Esophagus (tissue), 2 donors: ENCODE data around the gene ATXN1. TPM values are rescaled to one million over a fixed set of nuclear protein-coding genes. Genes with fewer than 3 reads are reported as not detected.
"Not testable (repeated sequence)": the region's sequence is repeated elsewhere in the genome, so short reads cannot be mapped to it uniquely, and the experiment has no call there.

ENCODE experiments used
- H3K27ac ChIP-seq, 2 donors: one replicate each; pipeline ENCODE4 v1.5.1; 2013; ENCODE audit warnings: low read depth in 2 of 2, mild to moderate bottlenecking in 2 of 2, inconsistent platforms in 1 of 2, low read length in 1 of 2, moderate library complexity in 1 of 2
- H3K27me3 ChIP-seq, 2 donors: one replicate each; pipeline ENCODE4 v1.6.1; 2013; ENCODE audit warnings: low read length in 2 of 2, control low read depth in 1 of 2, mild to moderate bottlenecking in 1 of 2; ENCODE audit not compliant: insufficient read depth in 2 of 2, control insufficient read depth in 1 of 2
- H3K36me3 ChIP-seq, 2 donors: one replicate each; pipeline ENCODE4 v1.6.1; 2013; ENCODE audit warnings: low read length in 1 of 2; ENCODE audit not compliant: control insufficient read depth in 2 of 2, insufficient read depth in 2 of 2
- H3K4me1 ChIP-seq, 2 donors: one replicate each; pipeline ENCODE4 v1.6.1; 2013; ENCODE audit warnings: low read length in 1 of 2; ENCODE audit not compliant: control insufficient read depth in 2 of 2, insufficient read depth in 2 of 2
- H3K4me3 ChIP-seq, 2 donors: one replicate each; pipeline ENCODE4 v1.5.1; 2013; ENCODE audit warnings: low read length in 2 of 2, mild to moderate bottlenecking in 2 of 2, low read depth in 1 of 2, moderate library complexity in 1 of 2
- H3K9me3 ChIP-seq, 2 donors: one replicate each; pipeline ENCODE4 v1.6.1; 2013; ENCODE audit warnings: mild to moderate bottlenecking in 2 of 2, low read depth in 1 of 2, low read length in 1 of 2, moderate library complexity in 1 of 2; ENCODE audit not compliant: control insufficient read depth in 2 of 2, insufficient read depth in 1 of 2
- WGBS, 2 donors: extraction: QIAGEN DNeasy Blood & Tissue Kit; methylation state at CpG; one replicate each; pipeline ENCODE4 v1.1.7; 2013; 5-methylcytosine and 5-hydroxymethylcytosine counted together
- polyA plus RNA-seq, 2 donors: library from polyadenylated mRNA; stranded (reverse); fragments of 200-250 nt; gene quantifications; one replicate each; pipeline ENCODE4 v1.2.3, GENCODE V29; 2013
- donor health status: healthy with polysubstance abuse.
- donor health status: Bipolar disorder and iron deficiency.

ATXN1 gene
- polyA plus RNA-seq, 2 donors = 4.3 to 8.8 TPM

DNA sequence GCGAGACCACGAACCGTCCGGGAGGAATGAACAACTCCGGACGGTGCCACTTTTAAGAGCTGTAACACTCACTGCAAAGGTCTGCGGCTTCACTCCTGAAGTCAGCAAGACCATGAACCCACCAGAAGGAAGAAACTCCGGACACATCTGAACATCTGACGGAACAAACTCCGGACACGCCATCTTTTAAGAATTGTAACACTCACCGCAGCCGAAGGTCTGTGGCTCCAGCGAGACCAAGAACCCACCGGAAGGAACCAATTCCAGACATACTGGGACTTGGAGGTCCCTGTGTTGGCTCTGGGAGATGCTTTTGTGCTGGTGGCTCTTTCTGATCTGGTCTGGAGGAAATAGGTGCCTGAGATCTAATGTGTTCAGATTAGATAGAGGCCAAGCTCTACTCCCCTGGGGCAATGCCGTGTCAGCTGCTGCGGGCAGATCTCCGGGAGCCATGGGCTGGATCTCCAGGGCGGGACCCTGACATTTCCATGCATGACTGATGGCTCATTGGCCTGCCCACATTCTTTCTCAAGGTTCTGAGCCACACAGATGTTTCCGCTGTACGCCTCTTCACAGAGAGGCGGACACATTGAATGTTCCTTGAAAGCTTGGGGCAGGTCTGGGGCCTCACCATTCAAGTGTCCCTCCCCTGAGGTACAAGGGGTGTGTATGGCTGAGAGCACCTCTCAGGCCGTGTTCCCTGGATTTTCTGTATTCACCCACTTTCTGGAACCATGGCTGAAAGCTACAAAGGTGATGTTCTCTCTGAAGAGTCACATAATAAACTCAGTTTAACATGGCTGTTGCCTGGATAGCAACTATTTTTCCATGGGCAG is 493.6 kb downstream of the ATXN1 start:
- H3K4me1 ChIP-seq = no peaks in the 10 kb centered on the region
- H3K27me3 ChIP-seq = no peaks in the 10 kb centered on the region
- H3K4me3 ChIP-seq = no peak overlapping the region
- WGBS, 2 donors = 91 to 92% methylated on average over 23 of the region's 23 CpGs
- no peaks in the 10 kb centered on the region for H3K9me3 ChIP-seq
- no peaks in the 10 kb centered on the region for H3K36me3 ChIP-seq
- no peak overlapping the region for H3K27ac ChIP-seq

DNA sequence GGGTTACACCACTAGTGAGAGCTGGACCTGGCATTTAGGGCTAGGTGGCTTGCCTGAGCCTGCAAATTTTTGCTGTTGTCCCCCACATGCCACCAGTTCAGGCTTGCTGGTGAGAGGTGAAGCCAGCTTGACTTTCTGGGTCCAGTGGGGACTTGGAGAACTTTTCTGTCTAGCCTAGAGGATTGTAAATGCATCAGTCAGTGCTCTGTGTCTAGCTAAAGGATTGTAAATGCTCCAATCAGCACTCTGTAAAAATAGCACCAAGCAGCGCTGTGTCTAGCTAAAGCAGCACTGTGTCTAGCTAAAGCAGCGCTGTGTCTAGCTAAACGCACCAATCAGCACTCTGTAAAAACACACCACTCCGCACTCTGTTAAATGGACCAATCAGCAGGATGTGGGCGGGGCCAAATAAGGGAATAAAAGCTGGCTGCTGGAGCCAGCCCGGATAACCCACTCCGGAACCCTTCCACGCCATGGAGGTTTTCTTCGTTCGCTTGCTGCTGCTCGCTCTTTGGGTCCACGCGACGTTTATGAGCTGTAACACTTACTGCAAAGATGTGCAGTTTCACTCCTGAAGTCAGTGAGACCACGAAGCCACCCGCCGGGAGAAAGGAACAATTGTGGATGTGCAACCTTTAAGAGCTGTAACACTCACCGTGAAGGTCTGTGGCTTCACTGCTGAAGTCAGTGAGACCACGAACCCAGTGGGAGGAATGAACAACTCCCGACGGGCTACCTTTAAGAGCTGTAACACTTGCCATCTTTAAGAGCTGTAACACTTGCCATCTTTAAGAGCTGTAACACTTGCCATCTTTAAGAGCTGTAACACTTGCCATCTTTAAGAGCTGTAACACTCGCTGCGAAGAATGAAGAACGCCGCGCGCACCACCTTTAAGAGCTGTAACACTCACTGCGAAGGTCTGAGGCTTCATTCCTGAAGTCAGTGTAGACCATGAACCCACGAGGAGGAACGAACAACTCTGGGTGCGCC is 495.6 kb downstream of the ATXN1 start:
- no peak overlapping the region for H3K27ac ChIP-seq
- H3K4me1 ChIP-seq = no peaks in the 10 kb centered on the region
- no peaks in the 10 kb centered on the region for H3K27me3 ChIP-seq
- no peak overlapping the region for H3K4me3 ChIP-seq
- no peaks in the 10 kb centered on the region for H3K36me3 ChIP-seq
- 95% methylated on average over 31 of the region's 31 CpGs for WGBS, 2 donors
- H3K9me3 ChIP-seq = no peaks in the 10 kb centered on the region

DNA sequence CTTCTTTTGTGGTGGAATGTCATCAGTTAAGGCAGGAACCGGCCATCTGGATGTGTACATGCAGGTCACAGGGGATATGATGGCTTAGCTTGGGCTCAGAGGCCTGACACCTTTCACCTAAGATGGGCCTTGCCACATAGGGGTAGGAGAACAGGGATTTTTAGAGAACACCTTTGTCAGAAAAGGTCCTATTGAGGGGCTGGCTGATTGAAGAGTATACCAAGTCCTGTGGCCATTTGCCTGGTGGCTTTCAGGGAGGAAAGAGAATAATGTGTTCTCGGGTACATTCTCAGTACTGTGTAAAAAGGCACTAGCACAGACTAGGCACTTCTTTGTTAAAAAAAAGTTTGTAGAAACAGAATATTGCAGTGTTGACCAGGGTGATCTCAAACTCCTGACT is 496.5 kb downstream of the ATXN1 start:
- Histone ChIP-seq H3K9me3 (no peaks in the 10 kb centered on the region), H3K27me3 (no peaks in the 10 kb centered on the region), H3K4me3 (no peak overlapping the region), H3K27ac (no peak overlapping the region), H3K4me1 (no peaks in the 10 kb centered on the region), H3K36me3 (no peaks in the 10 kb centered on the region)
- WGBS, 2 donors = 95 to 100% methylated on average over 1 to 2 of the region's 2 CpGs

DNA sequence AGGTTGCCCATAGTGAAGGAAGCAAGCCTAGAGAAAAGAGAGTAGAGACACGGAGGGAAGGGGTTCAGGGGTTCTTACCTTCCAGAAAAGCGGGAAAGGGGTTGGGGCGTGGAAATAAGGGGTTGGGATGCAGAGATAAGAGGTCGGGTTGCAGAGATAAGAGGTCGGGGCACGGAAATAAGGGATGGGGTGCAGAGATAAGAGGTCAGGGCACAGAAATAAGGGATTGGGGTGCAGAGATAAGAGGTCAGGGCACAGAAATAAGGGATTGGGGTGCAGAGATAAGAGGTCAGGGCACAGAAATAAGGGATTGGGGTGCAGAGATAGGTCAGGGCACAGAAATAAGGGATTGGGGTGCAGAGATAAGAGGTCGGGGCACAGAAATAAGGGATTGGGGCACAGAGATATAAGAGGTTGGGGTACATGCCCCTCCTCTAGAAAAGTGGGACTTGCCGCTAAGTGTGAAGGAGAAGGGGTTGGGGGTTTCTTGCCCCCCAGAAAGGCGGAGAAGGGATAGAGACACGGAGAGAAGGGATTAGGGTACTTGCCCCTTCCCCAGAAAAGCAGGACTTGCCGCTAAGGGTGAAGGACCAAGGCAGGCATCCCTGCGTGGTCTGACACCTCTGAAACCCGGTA is 497.7 kb downstream of the ATXN1 start:
- H3K27ac ChIP-seq, H3K4me3 ChIP-seq, H3K9me3 ChIP-seq, H3K4me1 ChIP-seq, H3K36me3 ChIP-seq, H3K27me3 ChIP-seq: not testable (repeated sequence)
- 80 to 88% methylated on average over 13 of the region's 13 CpGs for WGBS, 2 donors

DNA sequence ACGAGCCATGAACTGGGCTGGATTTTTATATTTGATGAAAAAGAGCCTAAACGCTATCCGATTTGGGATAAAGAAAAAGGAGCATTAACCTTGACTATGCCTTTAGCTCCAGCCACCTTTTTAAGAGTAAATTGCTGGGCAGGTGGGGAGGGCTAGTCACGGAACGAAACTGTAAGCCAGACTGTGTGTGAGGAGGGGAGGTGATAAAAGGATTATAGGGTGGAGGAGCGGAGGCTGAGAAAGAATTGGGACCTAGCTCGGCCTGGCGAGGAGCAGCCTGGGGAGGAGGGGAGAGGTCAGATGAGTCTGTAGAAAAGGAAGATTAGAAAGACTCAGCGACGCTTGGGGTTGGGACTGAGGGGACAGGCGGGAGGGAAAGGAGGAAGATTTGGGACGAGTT is 498.5 kb downstream of the ATXN1 start:
- not testable (repeated sequence) for H3K4me3 ChIP-seq, H3K4me1 ChIP-seq, H3K9me3 ChIP-seq, H3K36me3 ChIP-seq, H3K27ac ChIP-seq, H3K27me3 ChIP-seq
- WGBS, 2 donors = 88 to 89% methylated on average over 12 of the region's 12 CpGs

DNA sequence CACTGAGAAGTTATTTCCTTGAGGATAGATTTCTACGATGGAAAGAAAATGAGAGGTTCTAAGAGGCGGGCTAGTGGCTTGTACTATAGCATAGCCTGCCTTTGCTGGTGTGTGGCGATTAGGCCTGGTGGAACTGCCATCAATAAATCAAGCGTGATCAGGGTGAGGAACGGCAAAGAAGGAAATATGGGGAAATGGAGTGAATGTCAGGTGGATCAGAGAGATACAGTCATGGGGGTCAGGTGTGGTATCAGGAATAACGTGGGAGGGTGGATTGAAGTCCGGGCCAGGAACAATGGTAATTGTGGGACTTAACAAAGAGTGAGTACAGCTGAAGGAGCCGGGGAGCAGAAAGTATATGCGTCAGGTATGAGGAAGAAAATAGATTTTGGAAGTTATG is 500.7 kb downstream of the ATXN1 start:
- not testable (repeated sequence) for H3K4me1 ChIP-seq, H3K27me3 ChIP-seq, H3K9me3 ChIP-seq, H3K36me3 ChIP-seq, H3K27ac ChIP-seq, H3K4me3 ChIP-seq
- 84 to 88% methylated on average over 6 to 8 of the region's 9 CpGs for whole genome bisulfite sequencing, 2 donors

DNA sequence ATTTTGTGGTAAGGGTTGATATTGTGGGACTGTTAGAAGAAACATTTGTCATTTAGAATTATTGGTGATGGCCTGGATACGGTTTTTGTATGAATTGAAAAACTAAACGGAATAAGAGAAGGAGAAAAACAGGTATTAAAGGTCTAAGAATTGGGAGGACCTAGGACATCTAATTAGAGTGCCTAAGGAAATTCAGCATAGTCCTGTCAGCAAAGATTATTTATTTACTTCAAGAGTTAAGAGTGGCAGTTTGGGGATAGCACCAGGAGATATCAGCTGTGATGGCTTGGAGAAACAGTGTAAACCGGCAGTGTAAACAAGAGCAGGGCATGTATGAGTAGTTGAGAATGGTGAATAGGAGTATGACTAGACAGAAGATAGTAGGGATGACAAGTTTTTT is 501.7 kb downstream of the ATXN1 start:
- H3K9me3 ChIP-seq, H3K36me3 ChIP-seq, H3K27me3 ChIP-seq, H3K4me3 ChIP-seq, H3K4me1 ChIP-seq, H3K27ac ChIP-seq: not testable (repeated sequence)
- 84 to 87% methylated on average over 2 of the region's 3 CpGs for WGBS, 2 donors

DNA sequence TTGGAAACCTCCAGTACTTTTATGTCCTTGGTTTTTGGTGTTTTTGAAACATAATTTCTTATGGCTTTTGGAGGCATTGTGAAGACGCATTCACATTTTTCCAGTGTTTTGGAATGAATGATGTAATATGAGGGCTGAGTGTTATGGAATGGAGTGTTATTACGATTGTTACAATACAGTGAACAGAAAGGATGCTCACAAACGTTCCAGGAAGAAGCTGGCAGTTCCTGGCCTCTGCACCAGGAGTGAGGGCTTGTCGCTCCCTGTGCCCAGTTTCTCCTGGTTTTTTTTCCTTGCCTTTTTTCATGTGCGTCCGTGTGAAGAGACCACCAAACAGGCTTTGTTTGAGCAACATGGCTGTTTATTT is 502.6 kb downstream of the ATXN1 start:
- H3K4me3 ChIP-seq = no peak overlapping the region
- 78 to 80% methylated on average over 6 of the region's 6 CpGs for WGBS, 2 donors
- H3K27ac ChIP-seq = no peak overlapping the region
- peaks cover 0 to 4% of the 10 kb centered on the region in 2 donors for H3K9me3 ChIP-seq
- no peaks in the 10 kb centered on the region for H3K27me3 ChIP-seq
- H3K4me1 ChIP-seq = no peaks in the 10 kb centered on the region
- H3K36me3 ChIP-seq = no peaks in the 10 kb centered on the region

DNA sequence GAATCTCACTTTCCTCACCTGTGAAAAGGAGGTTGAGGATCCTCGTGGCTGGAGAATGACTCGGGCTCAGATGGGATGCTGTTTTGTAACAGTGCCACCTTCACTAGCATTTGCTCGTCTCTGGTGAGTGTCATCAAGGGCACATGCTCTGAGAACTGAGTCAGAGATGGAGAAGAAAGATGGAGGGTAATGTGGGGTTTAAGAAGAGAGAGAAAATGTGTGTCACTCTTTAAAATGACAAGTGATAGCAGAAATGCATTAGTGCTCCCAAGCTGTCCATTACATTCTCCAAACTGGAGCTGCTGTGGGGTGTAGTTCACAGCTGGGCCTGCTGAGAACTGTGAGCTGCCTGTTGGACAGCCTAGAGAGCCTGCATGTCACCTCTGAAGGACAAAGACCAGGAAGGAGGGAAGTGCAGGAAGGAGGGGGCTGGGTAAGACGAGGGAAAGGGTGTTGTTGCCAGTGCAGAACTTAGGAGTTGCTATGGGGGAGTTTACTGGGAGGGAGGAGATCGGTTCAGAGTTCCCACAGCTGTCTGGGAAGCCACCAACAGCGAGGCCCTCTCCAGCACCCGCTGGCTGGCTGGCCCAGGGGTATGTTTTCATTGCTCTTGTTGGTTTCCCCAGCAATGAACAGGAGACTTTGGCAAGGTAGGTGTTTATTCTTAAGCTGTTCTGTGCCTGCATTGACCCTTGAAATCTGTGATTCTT is 503.1 kb downstream of the ATXN1 start:
- Histone ChIP-seq H3K27ac (no peak overlapping the region), H3K36me3 (no peaks in the 10 kb centered on the region), H3K27me3 (no peaks in the 10 kb centered on the region), H3K9me3 (peaks cover 0 to 4% of the 10 kb centered on the region in 2 donors), H3K4me3 (no peak overlapping the region), H3K4me1 (no peaks in the 10 kb centered on the region)
- whole genome bisulfite sequencing, 2 donors = 73 to 75% methylated on average over 7 of the region's 7 CpGs
